OCI-M1 (cell line): ENCODE results near the gene HOXA5.

Experiments
- DNase-seq: peaks from one replicate; lab custom pipeline; 2025; lab: John Stamatoyannopoulos, UW

HOXA5 gene

DNA sequence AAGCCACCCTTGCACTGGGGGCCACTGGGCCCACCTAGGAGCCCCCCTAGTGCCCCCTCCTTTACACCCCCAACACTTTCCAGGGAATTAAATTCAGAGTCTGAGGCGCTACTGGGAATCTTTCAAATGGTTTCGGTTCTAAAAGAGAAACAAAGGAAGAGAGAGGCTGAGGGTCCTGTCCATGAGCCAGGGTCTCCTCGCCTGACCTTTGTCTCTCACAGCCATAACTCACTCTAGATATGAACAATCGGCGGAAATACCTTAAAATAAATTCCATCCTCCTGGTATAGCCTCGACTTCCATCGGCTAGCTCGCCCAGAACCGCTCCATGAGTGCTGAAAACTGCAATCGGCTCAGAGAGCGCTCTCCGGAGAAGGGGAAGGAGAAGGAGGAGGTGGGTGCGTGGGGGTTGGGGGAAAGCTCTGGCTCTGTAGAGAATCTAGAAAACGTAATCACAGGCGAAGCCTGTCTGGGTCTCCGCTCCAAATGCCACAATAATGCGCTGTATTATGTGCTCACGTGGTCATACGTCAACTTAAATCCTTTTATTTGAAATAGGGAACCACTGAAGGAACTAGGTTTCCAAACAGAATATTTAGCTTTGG lies 25.5 kb downstream of the HOXA5 start:
- DNase-seq, result no peak

DNA sequence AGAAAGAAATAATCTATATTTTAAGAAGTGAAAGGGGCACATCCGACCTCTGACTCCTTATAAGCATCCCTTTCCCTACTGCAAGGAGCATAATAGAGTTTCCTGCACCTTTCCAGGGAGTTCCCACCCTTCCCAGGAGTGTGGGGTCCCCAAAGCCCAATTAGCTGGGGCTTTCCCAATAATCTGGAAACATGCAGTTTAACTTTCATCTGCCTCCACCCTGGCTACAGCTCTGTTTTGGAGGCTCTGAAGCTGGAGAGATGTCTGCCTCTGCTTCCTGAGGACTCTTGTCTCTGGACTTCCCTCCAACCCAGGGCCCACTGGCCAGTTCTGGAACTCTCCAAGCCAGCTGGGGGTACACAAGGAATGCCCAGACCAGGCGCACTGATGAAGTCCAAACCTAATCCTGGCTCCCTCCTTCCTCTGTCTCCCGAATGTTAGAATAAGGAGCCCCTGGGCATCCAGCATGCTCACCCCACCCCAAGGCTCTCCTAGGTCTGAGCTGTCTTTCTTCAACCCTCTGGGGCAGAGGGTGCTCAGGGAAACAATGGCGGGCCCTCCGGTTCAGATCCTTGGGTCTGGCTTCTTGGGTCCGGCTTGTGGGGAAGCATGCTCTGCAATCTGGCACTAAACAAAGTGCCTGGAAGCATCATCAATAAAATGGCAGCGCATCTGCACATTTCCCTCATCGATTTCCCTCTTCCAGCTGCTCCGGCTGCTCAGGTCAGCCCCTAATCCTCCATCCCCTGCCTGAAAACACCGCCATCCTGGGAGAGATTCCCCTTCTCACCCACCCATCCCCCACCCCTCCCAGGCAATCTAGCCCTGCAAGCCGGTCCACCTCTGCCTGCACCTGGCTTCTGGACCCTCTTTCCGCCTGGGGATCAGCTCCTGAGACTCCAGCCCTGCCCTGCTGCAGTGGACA lies 26.3 kb downstream of the HOXA5 start:
- no peak for DNase-seq

DNA sequence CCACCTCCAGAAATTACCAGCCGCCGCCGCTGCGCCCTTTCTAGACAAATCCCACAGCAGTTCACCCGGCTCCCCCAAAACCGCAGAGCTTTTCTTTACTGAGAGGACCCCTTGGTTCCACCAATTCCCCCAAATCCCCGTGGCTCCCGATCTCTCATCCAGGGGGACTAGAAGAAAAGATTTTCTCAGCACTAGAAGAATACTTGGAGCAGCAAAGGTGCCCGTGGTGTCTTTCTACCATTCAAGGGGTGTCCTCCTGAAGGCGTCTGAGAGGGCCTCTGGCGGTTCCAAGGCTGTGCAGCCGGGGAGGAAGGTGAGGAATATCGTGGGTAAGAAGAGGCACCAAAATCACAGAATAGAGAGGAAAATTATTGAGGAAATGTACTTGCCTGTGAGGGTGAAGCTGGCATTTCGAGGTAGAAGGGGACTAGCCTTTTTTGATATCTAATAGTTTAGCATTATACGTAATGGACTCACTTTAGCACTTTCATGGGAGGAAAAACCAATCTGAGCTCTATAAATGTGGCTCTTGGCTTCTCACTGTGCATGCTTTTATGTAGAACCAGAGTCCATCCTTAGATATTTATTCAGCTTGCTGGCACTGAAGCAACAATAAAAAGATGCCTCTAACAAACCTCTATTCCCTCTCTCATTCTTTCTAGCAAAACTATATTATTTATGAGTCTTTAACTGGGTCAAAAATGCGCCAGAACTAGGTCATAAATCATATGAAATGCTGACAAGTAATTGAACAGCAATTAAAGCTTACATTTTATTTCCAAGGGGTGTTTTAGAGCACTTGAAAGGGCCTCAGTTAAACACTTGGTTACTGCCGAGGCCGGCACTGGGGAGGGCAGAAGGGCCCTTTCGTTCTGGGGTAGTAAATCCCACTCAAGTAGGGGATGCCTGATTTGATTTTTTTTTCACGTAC lies 27.2 kb downstream of the HOXA5 start:
- no peak for DNase-seq

DNA sequence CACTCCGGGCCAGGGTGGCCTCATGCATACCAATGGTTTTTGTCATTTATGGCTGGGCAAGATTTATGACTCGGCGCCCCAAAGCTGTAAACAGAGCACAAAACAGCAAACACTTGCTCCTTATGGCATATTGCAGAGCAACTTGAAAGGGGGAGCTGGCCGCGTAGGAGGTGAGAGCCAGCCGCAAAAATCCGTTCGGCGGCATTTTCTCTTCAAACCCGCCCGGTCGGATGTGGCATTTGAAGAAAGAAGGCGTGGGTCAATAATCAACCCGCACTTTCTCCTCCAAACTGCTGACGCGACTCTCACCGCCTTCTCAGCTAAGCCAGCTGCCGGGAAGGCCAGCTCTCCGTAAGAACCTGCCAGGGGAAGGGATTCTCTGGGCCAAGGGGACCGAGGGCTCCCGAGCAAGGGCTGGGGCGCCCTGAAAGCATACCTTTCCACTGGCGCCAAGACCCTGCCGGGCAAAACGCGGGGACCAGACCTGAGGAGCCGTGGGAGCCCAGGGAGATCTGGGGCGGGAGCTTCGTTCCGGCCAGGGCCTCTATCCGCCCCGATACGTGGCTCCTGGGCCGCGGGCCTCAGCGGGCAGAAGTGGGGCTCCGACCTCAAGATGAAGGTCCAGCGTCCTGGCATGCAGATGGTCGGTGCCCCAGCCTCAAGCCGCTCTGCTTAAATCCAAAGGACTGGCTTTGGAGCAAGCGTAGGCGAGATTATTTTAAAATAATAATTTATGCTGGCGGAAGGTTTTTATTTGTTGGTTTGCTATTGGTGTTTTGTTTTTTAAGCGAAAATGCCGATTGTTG lies 28.1 kb downstream of the HOXA5 start:
- no peak for DNase-seq

DNA sequence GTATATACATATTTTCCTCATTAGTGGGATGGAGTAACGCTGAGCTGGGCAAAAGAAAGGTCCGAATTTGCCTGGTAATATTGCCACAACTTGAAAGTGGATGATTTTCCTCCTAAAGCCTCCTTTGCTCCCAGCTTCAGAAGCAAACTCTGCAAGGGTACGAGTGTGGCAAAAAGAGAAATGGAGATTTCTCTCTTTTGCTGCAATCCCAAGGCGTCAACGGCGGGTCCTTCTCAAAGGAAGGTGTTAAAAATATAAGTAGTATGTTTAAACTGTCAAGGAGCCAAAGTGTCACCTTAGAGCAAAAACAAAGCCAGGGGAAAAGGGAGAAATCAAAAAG lies 28.6 kb downstream of the HOXA5 start:
- DNase-seq, result no peak

DNA sequence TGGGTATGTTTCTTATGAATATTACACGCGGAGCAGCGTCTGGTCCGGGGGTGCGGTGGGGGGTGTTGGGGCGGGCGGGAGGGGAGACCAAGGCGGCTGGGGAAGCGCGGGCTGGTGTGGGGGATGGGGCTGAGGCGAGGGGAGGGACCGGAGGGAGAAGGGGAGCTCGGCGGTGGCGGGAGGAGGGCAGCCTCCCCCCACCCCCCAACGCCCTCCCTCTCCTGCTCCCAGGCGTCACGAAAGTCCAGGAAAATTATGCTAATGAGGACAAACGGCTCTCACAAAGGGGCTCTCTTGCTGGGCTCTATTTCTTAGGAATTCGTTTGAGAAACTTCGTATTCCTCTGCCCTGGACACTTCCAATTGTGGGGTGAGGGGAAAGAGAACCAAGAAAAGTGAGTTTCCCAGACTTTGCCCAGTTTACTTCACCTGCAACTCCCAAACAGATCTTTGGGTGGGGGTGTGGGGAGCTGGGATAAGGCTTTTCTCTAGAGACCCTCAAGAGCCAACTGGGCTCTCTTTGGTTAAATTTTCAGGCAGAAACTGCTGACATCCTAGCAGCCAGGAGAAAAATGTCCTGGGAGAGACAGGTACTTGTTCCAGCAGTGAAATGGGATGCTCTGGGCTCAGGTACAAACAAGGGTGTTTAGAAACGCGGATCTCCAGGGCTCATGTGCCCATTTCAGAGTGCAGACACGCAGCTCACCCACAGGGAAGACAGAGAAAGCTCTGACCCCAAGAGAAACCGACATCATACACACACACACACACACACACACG lies 29.3 kb downstream of the HOXA5 start:
- no peak for DNase-seq

DNA sequence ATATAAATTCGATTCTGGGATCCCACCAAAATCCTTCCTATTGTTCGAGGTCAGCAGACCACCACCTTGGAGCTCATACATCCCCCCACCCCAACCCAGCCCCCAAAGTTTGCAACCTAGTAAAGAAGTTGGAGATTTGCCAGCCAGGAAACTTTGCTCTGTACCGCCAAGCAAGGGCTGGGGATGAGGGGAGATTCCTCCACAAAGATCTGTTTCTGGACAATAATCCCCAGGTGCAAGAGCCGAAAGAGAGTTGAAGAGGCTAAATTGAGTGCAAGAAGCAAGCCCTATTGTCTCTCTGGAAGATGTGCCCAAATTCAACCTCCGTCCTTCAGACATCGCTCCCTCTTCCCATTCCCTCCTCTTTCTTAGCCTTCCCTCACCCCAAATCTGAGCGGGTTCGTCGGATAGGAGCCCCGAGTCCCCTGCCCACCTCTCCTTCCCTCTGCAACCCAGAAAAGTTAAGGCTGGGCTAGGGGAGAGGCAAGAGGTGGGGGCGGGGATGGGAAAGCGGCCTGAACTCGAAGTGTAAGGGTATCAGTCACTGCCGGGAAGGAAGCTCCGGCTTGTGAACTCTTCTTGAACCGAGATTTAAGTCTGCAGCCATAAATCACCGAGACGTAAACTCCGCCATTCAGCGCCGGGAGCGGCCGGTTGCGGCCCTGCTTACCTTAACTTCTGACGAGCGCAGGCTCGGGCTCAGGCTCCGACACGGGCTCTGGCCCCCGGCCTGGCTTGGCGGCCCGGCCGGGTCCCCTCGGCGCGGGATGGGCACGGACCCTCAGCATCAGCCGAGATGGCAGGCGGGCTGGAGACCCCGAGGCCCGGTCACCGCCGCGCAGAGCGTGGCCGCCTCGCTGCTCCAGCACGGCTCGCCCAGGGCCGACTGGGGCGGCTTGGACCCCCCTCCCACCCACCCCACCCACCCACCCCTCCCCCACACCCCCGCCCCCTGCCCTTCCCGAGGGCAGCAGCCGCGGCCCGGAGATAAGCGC lies 30.2 kb downstream of the HOXA5 start:
- no peak for DNase-seq

DNA sequence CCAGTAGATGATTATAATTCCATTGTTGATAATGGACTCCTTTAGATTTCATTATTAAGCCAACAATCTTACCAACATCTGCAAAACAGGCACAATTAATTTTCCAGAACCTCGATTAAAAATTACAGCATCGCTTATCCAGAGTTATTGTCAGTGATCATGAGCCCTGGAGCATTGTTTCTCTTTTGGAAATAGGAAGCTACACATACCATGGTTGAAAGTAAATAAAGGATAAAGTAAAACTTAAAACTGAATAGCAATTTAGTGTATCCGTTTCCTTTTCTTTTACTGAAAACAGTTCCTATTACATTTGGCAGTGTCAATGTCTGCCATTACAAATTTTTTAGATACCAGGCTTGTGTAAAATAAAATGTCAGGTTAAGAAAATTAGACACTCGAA lies 31.1 kb downstream of the HOXA5 start:
- no peak for DNase-seq

DNA sequence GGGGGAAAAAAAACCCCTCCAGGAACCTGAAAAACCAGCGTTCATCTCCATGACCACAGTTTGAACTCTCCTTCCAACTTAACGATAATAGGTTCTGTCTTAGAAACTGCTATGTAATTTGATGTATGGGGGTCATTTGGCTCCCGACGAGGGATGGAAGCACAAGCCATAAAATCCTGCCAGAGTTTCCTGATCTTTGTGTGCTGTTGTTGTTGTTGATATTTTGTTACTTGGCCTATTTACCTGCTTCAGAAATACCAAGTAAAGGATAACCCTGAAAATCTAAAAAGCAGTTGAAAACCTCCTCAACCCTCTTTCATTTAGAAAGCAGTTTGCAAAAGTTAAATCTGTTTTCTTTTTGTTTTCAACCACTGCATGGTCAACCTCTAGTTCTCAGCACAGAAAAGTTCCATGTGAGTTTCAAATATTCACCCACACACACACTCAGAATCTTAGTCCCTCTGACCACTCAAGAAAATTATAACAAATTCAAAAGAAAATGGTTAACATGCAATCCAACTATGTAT lies 31.7 kb downstream of the HOXA5 start:
- DNase-seq, result no peak

DNA sequence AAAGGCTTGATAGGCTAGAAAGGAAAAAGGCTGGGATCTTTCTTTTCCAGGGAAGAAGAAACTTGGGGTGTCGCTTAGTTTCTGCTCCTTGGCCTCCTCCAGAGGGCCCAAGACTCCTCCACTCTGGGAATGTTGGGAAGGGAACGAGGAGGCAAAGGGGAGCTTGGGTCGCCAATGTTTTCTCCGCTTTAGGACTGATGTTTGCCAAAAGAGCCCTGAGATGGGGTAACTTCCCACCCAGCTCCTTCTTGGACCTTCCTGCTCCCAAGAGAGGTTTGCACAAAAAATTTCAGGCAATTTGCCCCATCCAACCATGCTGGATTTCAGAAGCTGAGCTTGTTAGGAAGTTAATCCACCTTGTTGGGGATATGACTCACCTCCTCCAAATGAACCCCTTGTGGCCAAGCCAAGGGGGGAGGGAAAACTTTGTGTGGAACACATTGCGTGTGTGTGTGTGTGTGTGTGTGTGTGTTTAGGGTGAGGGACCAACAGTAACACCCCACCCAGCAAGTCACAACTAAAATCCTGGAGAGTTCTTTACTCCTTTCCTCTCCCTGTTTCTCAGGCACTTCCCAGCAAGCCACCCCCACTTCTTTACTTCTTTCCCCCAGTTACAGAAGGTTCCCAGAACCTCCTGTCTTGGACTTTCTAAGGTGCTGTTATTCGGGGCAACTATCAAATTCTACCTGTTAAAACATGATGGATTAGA lies 32.3 kb downstream of the HOXA5 start:
- DNase-seq, result no peak

DNA sequence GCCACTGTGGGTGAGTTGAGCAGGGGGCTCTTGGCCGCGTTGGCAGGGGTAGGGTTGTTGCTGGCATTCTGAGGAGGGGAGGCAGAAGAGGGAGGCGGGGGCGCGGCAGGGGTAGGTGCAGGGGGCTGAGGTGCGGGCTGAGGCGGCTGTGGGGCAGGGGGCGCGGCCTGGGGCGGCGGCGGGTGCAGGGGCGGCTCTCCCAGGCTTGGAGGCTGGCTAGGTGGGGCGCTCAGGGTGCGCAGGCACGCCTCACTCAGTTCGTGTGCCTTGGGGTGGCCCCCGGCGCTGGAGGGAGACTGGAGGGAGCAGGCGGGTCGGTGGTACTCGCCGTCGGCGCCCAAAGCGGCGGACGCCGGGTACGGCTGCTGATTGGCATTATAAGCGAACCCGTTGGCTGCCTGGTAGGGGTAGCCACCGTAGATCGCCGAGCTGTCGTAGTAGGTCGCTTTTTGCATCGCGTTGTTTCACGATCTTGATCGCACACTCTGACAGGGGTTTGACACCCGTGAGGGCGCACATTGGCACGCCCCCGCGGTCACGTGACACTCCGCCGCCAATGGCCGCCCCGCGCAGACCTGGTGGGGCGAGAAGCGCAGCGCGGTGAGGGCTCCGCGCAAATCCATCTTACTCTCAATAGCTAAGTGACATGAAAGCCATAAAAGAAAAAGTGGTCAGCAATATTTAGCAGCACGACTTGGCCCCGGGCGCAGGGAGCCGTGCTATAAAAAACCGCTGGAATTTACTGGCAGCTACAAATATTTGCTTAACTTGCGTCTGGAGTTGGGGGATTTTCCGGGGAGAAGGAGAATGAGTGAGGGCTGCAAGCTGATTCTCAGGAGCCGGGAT lies 33.1 kb downstream of the HOXA5 start:
- DNase-seq, result no peak

DNA sequence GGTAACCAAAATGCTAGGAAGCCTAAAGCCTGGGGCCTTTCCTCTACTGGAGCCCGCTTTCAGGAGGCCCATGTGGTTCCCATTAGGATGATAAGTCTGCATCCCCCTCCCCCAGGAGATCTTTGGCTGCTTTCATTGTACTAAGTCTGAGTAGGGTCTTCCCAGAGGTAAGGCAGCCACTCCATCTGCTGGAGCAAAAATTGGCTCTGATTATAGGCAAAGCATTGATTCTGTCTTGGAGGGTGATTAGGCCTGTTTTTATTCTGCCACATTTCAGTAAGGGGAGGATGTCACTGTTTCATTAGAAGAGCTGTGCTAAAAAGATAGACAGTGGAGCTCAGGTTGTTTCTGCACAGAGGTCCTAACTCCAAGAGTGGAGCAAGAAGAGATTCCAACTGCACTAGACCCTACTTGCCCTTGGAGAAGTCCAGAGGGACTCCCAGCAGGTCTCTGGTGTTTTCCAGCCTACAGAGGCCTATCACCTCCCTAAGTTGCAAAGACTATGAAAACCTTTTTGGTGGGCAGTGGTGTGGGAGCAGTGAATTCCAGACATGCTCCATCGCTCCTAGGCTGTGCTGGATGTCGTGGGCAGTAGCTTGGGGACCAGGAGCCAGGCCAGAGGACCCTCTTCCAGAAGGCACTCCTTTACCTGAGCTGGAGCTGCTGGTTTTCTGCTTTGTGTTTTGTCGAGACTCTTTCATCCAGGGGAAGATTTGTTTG lies 33.9 kb downstream of the HOXA5 start:
- no peak for DNase-seq

DNA sequence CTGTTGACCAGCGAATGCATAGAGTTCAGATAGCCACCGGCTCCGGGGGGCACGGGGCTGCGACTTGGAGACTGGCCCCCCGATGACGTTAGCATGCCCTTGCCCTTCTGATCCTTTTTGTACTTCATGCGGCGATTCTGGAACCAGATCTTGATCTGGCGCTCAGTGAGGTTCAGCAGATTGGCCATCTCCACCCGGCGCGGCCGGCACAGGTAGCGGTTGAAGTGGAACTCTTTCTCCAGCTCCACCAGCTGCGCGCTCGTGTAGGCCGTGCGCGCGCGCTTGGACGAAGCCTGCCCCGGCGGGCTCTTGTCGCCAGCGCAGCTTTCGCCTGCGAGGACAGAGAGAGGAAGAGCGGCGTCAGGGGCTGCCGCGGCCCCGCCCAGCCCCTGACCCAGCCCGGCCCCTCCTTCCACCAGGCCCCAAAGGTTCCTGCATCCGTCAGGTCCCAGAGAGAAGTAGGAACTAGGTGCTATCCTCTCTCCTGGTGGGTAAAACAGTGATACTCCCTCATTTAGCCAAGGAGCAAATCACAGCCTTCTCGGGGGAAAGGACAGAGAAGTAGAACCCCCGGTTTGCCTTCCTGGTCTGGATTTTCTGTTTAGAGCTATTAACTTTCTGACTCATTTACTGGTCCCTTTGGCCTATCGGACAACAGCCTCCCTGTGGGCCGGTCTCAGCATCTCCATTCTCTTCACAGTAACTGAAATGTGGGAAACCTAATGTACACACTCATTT lies 34.9 kb downstream of the HOXA5 start:
- DNase-seq, result no peak

DNA sequence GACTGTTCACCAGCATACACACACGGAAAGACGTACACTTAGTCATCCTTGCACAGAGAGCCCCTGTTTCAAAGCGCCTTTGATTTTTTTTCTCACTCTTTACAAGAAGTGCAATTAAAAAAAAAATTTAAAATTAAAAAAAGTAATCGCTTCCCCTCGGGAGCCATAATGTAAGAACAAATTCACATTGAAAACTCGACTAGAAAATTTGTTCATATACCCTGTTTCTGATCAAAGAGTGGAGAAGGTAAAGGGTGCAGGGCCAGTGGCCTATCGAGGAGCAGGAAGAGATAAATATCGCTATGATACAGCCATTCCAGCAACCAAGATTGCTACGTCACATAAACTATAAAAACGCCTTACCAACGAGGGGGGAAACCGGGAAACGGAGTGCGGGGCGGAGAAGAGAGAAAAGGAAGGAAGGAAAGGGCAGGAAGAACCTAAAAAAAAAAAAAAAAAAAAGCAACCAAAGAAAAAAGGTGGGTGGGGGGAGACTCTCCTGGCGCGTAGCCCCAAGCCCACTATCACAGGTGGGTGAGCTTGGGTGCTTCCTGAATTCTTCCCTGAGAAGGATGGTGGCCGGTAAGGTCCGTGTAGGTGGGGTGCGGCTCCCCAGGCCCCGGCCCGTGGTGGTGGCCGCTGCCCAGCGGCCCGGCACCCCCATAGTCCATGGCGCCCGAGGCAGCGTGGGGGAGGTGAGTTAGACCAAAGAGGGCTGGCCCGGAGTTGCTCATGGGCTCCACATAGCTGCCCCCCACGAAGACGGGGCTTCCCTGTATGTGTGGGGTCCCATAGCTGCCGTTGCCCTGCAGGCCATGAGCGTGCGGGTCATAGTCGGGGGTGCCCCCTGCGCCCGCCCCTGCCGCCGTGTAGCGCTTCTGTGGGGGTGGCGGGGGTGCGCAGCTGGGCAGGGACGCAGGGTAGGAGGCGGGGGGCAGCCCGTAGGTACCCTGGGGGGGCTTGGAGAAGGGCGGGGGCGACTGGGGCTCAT lies 35.8 kb downstream of the HOXA5 start:
- DNase-seq, result no peak

DNA sequence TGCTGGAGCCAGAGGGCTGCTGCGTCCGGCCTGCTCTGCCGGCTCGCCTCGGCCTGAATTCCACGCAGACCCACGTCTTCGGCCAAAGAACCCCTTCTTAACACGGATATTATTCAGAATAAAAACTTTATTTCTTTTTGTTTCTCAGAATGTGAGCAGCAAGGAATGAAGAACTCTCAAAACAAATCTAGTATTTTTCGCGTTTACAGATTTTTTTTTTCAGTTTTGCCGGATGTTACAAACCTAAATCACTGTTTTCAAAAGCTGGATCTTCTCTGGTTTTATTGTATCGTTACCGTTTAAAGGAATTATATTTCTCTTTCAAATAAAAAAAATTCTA lies 36.6 kb downstream of the HOXA5 start:
- DNase-seq, result no peak
